Neural progenitor cell (in vitro differentiated cells): ENCODE results near the gene STEAP1B. TPM values are rescaled to one million over a fixed set of nuclear protein-coding genes. Genes with fewer than 3 reads are reported as not detected.

Experiments
- DNase-seq: peaks from one replicate; pipeline ENCODE4 v3.0.0-alpha.2; 2016; ENCODE audit warnings: low spot score
- H2AFZ ChIP-seq: fragments of 200-600 bp; sonication (generic); replicated peaks from 2 replicates; pipeline ENCODE4 v1.6.1; 2016; ENCODE audit warnings: antibody characterized with exemption
- H3F3A ChIP-seq: fragments of 200-600 bp; sonication (generic); 2 replicates; pipeline ENCODE4 v1.6.1; 2016; ENCODE audit warnings: antibody characterized with exemption, low read depth
- H3K27ac ChIP-seq: fragments of 200-600 bp; sonication (generic); 2 replicates; pipeline ENCODE4 v1.5.1; 2016; ENCODE audit warnings: mild to moderate bottlenecking
- H3K27me3 ChIP-seq: fragments of 200-600 bp; sonication (generic); 2 replicates; pipeline ENCODE4 v1.6.1; 2016; ENCODE audit warnings: mild to moderate bottlenecking, moderate library complexity
- H3K36me3 ChIP-seq: fragments of 200-600 bp; sonication (generic); 2 replicates; pipeline ENCODE4 v1.5.1; 2016
- H3K4me1 ChIP-seq: fragments of 200-600 bp; sonication (generic); 2 replicates; pipeline ENCODE4 v1.6.1; 2016; ENCODE audit warnings: mixed run types
- H3K4me2 ChIP-seq: fragments of 200-600 bp; sonication (generic); 2 replicates; pipeline ENCODE4 v1.6.1; 2016
- H3K4me3 ChIP-seq: fragments of 200-600 bp; sonication (generic); 2 replicates; pipeline ENCODE4 v1.5.1; 2016
- H3K79me2 ChIP-seq: fragments of 200-600 bp; sonication (generic); 2 replicates; pipeline ENCODE4 v1.6.1; 2016; ENCODE audit warnings: low read depth
- H3K9ac ChIP-seq: fragments of 200-600 bp; sonication (generic); 2 replicates; pipeline ENCODE4 v1.6.1; 2016
- H3K9me3 ChIP-seq: fragments of 200-600 bp; sonication (generic); 2 replicates; pipeline ENCODE4 v1.5.1; 2016; ENCODE audit warnings: low read depth
- H4K20me1 ChIP-seq: fragments of 200-600 bp; sonication (generic); 2 replicates; pipeline ENCODE4 v1.6.1; 2016; ENCODE audit warnings: low read depth
- H3K27ac Mint-ChIP-seq: 3 replicates; pipeline ENCODE4 v1.8.0; 2021; ENCODE audit warnings: mixed read lengths
- H3K27me3 Mint-ChIP-seq: 2 replicates; pipeline ENCODE4 v1.8.0; 2022; ENCODE audit warnings: low read depth, mild to moderate bottlenecking, inconsistent platforms, moderate library complexity, mixed read lengths; ENCODE audit not compliant: insufficient read depth
- H3K36me3 Mint-ChIP-seq: 3 replicates; pipeline ENCODE4 v1.8.0; 2021; ENCODE audit warnings: mixed read lengths
- H3K4me1 Mint-ChIP-seq: 3 replicates; pipeline ENCODE4 v1.8.0; 2021; ENCODE audit warnings: mixed read lengths
- H3K4me3 Mint-ChIP-seq: 3 replicates; pipeline ENCODE4 v1.8.0; 2021; ENCODE audit warnings: mild to moderate bottlenecking, moderate library complexity, mixed read lengths
- H3K9me3 Mint-ChIP-seq: 3 replicates; pipeline ENCODE4 v1.8.0; 2020; ENCODE audit warnings: mixed read lengths
- CTCF ChIP-seq: fragments of 200-600 bp; sonication (generic); IDR thresholded peaks from 2 replicates; pipeline ENCODE4 v1.5.1; 2017; ENCODE audit warnings: antibody characterized with exemption, mild to moderate bottlenecking
- EZH2 ChIP-seq: fragments of 200-600 bp; sonication (generic); IDR thresholded peaks from 2 replicates; pipeline ENCODE4 v1.6.1; 2017; ENCODE audit warnings: antibody characterized with exemption, mild to moderate bottlenecking, moderate library complexity
- EZH2phosphoT487 ChIP-seq: fragments of 200-600 bp; sonication (generic); IDR thresholded peaks from 2 replicates; pipeline ENCODE4 v1.6.1; 2017; ENCODE audit warnings: antibody characterized with exemption
- total RNA-seq: library from RNA; depleted of rRNA; stranded (reverse); fragments of >200 nt; gene quantifications from 2 replicates; pipeline ENCODE4 v1.2.3, GENCODE V29; 2015; ENCODE audit warnings: low replicate concordance

Gene STEAP1B
- total RNA-seq, 1 donor from 2014 or later, result 1.6 TPM

- Mint-ChIP-seq H3K4me1 (no peaks in the 10 kb centered on the region), H3K27me3 (no peaks in the 10 kb centered on the region), H3K9me3 (no peaks in the 10 kb centered on the region), H3K36me3 (no peaks in the 10 kb centered on the region), H3K27ac (no peak overlapping the region), H3K4me3 (no peak overlapping the region)
- Histone ChIP-seq H3K9ac (no peak overlapping the region), H3K9me3 (no peaks in the 10 kb centered on the region), H4K20me1 (no peaks in the 10 kb centered on the region), H3K4me3 (no peak overlapping the region), H3K4me1 (no peaks in the 10 kb centered on the region), H3K27ac (no peak overlapping the region), H3K27me3 (no peaks in the 10 kb centered on the region), H3K36me3 (no peaks in the 10 kb centered on the region), H2AFZ (no peak overlapping the region), H3K79me2 (no peaks in the 10 kb centered on the region), H3K4me2 (no peak overlapping the region), H3F3A (no peaks in the 10 kb centered on the region)
- DNase-seq, result no peak
- TF ChIP-seq CTCF (no peak), EZH2 (no peak), EZH2phosphoT487 (no peak)
Measured at GRCh38 chr7:22426463-22427094, 73.4 kb downstream of the STEAP1B start.

- Mint-ChIP-seq H3K27ac (no peak overlapping the region), H3K27me3 (no peaks in the 10 kb centered on the region), H3K4me1 (no peaks in the 10 kb centered on the region), H3K9me3 (no peaks in the 10 kb centered on the region), H3K4me3 (no peak overlapping the region), H3K36me3 (no peaks in the 10 kb centered on the region)
- TF ChIP-seq CTCF, result no peak
- no peak for TF ChIP-seq EZH2phosphoT487
- no peak for TF ChIP-seq EZH2
- H3K4me3 ChIP-seq, result no peak overlapping the region
- H3K27ac ChIP-seq, result no peak overlapping the region
- no peak for DNase-seq
- no peaks in the 10 kb centered on the region for H4K20me1 ChIP-seq
- no peak overlapping the region for H3K4me2 ChIP-seq
- no peaks in the 10 kb centered on the region for H3K4me1 ChIP-seq
- no peaks in the 10 kb centered on the region for H3K27me3 ChIP-seq
- H3K36me3 ChIP-seq, result no peaks in the 10 kb centered on the region
- no peaks in the 10 kb centered on the region for H3K9me3 ChIP-seq
- no peak overlapping the region for H3K9ac ChIP-seq
- H2AFZ ChIP-seq, result peak overlapping the region; percentile 64
- H3F3A ChIP-seq, result no peaks in the 10 kb centered on the region
- no peaks in the 10 kb centered on the region for H3K79me2 ChIP-seq
Measured at GRCh38 chr7:22425361-22425760, 74.6 kb downstream of the STEAP1B start.

GRCh38 chr7:22422831-22423615 lies 77.0 kb downstream of the STEAP1B start:
- H3K36me3 Mint-ChIP-seq, result peaks cover 3% of the 10 kb centered on the region
- no peaks in the 10 kb centered on the region for H3K79me2 ChIP-seq
- no peaks in the 10 kb centered on the region for H3F3A ChIP-seq
- no peaks in the 10 kb centered on the region for H3K4me1 ChIP-seq
- H4K20me1 ChIP-seq, result no peaks in the 10 kb centered on the region
- no peak overlapping the region for H3K27ac Mint-ChIP-seq
- no peaks in the 10 kb centered on the region for H3K36me3 ChIP-seq
- H3K9me3 Mint-ChIP-seq, result no peaks in the 10 kb centered on the region
- H3K27me3 Mint-ChIP-seq, result no peaks in the 10 kb centered on the region
- H3K4me3 Mint-ChIP-seq, result no peak overlapping the region
- H3K4me3 ChIP-seq, result no peak overlapping the region
- no peak overlapping the region for H3K4me2 ChIP-seq
- no peak overlapping the region for H2AFZ ChIP-seq
- TF ChIP-seq EZH2 (no peak), CTCF (no peak), EZH2phosphoT487 (no peak)
- H3K27me3 ChIP-seq, result no peaks in the 10 kb centered on the region
- DNase-seq, result no peak
- no peak overlapping the region for H3K27ac ChIP-seq
- no peaks in the 10 kb centered on the region for H3K4me1 Mint-ChIP-seq
- no peaks in the 10 kb centered on the region for H3K9me3 ChIP-seq
- H3K9ac ChIP-seq, result no peak overlapping the region
